Epidermal melanocyte (primary cell): ENCODE measurements around the gene MBD5.
"Not testable (repeated sequence)": the region's sequence is repeated elsewhere in the genome, so short reads cannot be mapped to it uniquely, and the experiment has no call there.

Source experiments
- DNase-seq: peaks from one replicate; pipeline ENCODE4 v3.0.0; 2011; ENCODE audit warnings: low spot score; ENCODE audit not compliant: insufficient read length

The MBD5 gene

GRCh38 chr2:148021059-148021861 is at the start of gene MBD5:
Gene MBD5 (plus strand): TSS chr2:148021091.
- DNase-seq, result no peak

- no peak for DNase-seq
Observed at GRCh38 chr2:147976102-147976501, 44.8 kb upstream of the MBD5 start.

GRCh38 chr2:147977679-147978078 is 43.2 kb upstream of the MBD5 start:
- DNase-seq, result no peak

GRCh38 chr2:147980940-147981528 is 39.9 kb upstream of the MBD5 start:
- no peak for DNase-seq

- no peak for DNase-seq
Observed at GRCh38 chr2:147989102-147989501, 31.8 kb upstream of the MBD5 start.

GRCh38 chr2:147989809-147990403 is 31.0 kb upstream of the MBD5 start:
- peak; percentile 50 for DNase-seq

GRCh38 chr2:147994965-147995364 is 25.9 kb upstream of the MBD5 start:
- not testable (repeated sequence) for DNase-seq

GRCh38 chr2:147996828-147997227 is 24.1 kb upstream of the MBD5 start:
- no peak for DNase-seq

- DNase-seq, result no peak
Observed at GRCh38 chr2:147998203-147998602, 22.7 kb upstream of the MBD5 start.

GRCh38 chr2:147999126-147999525 is 21.8 kb upstream of the MBD5 start:
- DNase-seq, result no peak

GRCh38 chr2:148000095-148000494 is 20.8 kb upstream of the MBD5 start:
- no peak for DNase-seq

GRCh38 chr2:148002420-148002819 is 18.5 kb upstream of the MBD5 start:
- DNase-seq, result not testable (repeated sequence)

GRCh38 chr2:148006249-148007007 is 14.5 kb upstream of the MBD5 start:
- no peak for DNase-seq

- no peak for DNase-seq
Observed at GRCh38 chr2:148007219-148007900, 13.5 kb upstream of the MBD5 start.

- not testable (repeated sequence) for DNase-seq
Observed at GRCh38 chr2:148008411-148008810, 12.5 kb upstream of the MBD5 start.

- no peak for DNase-seq
Observed at GRCh38 chr2:148013876-148014275, 7.0 kb upstream of the MBD5 start.

GRCh38 chr2:148014616-148015015 is 6.3 kb upstream of the MBD5 start:
- no peak for DNase-seq

GRCh38 chr2:148020111-148021058 is 506 bp upstream of the MBD5 start, which contains the start of gene ORC4:
Gene ORC4 (minus strand): TSS chr2:148020737. CDS start chr2:147975958, 44,779 bp downstream.
- peak; percentile 73 for DNase-seq

GRCh38 chr2:148021886-148022285 is 995 bp downstream of the MBD5 start:
- no peak for DNase-seq

GRCh38 chr2:148022351-148022750 is 1.5 kb downstream of the MBD5 start:
- DNase-seq, result no peak
